Prostate gland (tissue), 2 donors: ENCODE measurements around the gene FGF7.

Experiments used
- CTCF ChIP-seq, 4 experiments: fragments of 200-600 bp in 2 of 4; fragments of 450-650 bp in 2 of 4; sonication (generic) in 2 of 4; IDR thresholded peaks; 1 replicate in 3 of 4; 2 replicates in 1 of 4; pipeline ENCODE4 v1.5.1; 2016 to 2019; ENCODE audit warnings: antibody characterized with exemption in 4 of 4, mild to moderate bottlenecking in 2 of 4, moderate library complexity in 2 of 4
- POLR2A ChIP-seq: fragments of 450-650 bp; IDR thresholded peaks from one replicate; pipeline ENCODE4 v1.6.1; 2016; ENCODE audit warnings: antibody characterized with exemption, mild to moderate bottlenecking

DNA sequence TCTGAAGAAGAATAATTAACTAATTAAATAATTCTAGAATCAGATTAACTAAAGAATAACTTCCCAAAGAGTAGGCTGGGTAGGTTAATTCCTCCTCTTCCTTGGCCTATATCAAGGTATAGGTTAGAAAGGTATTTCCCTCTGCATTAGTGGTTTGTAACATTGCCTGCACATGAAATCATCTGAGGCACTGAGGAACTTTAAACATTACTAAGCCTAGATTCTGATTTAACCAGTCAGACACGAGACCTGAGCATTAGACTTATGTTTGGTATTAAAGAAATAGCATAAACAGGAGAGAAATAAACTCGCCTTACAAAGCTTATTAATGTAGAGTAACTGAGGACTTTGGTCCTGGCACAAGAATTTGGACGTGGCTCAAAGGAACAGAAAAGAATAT lies 84.2 kb downstream of the FGF7 start:
- TF ChIP-seq CTCF (IDR thresholded peaks at IDR 0.05): no peak
- no peak for TF ChIP-seq POLR2A
